PC-9 (cell line): ENCODE data around the gene CTNNBL1. TPM values are rescaled to one million over a fixed set of nuclear protein-coding genes. Genes with fewer than 3 reads are reported as not detected.
A peak's percentile ranks its signal among the peaks of the same experiment; 100 is the strongest.

Experiments used
- BruUV-seq: library from RNA; stranded (reverse); fragments of 400-500 nt; replicated peaks from 2 replicates; lab custom pipeline; 2021; lab: Mats Ljungman, UMichigan
- CTCF ChIA-PET: fragments of 300-600 bp; sonication (Branson Sonifier 250); formaldehyde crosslinking; loops from one replicate; lab custom pipeline; 2022; ENCODE audit warnings: antibody characterized with exemption; lab: Charles Lee
- POLR2A ChIA-PET: fragments of 300-600 bp; sonication (Branson Sonifier 250); formaldehyde crosslinking; loops from one replicate; lab custom pipeline; 2022; ENCODE audit warnings: antibody characterized with exemption; ENCODE audit not compliant: unreplicated experiment; lab: Charles Lee
- DNase-seq, 2 experiments: peaks; one replicate each; pipeline versions ENCODE4 v3.0.0 to v3.0.0-alpha.2; 2015 to 2022; ENCODE audit warnings: mixed read lengths in 1 of 2
- H2AFZ ChIP-seq: fragments of 200-600 bp; sonication (generic); 2 replicates; pipeline ENCODE4 v1.8.1; 2017; ENCODE audit warnings: antibody characterized with exemption
- H3F3A ChIP-seq: fragments of 200-600 bp; sonication (generic); 2 replicates; pipeline ENCODE4 v1.8.1; 2017; ENCODE audit warnings: antibody characterized with exemption, mild to moderate bottlenecking, low read depth; ENCODE audit not compliant: insufficient read depth
- H3K27ac ChIP-seq: fragments of 200-600 bp; sonication (generic); 2 replicates; pipeline ENCODE4 v1.6.1; 2016; ENCODE audit warnings: mixed run types
- H3K27me3 ChIP-seq: fragments of 200-600 bp; sonication (generic); 2 replicates; pipeline ENCODE4 v1.6.1; 2016; ENCODE audit warnings: low read depth, mixed run types; ENCODE audit not compliant: insufficient read depth
- H3K36me3 ChIP-seq: fragments of 200-600 bp; sonication (generic); 2 replicates; pipeline ENCODE4 v1.6.1; 2016; ENCODE audit warnings: low read depth, mixed run types
- H3K4me1 ChIP-seq: fragments of 200-600 bp; sonication (generic); replicated peaks from 2 replicates; pipeline ENCODE4 v1.6.1; 2016; ENCODE audit warnings: mixed run types; ENCODE audit not compliant: insufficient read depth
- H3K4me2 ChIP-seq: fragments of 200-600 bp; sonication (generic); 2 replicates; pipeline ENCODE4 v1.6.1; 2017; ENCODE audit warnings: mixed run types
- H3K4me3 ChIP-seq: fragments of 200-600 bp; sonication (generic); 2 replicates; pipeline ENCODE4 v1.6.1; 2016; ENCODE audit warnings: mixed run types
- H3K79me2 ChIP-seq: fragments of 200-600 bp; sonication (generic); 2 replicates; pipeline ENCODE4 v1.6.1; 2017; ENCODE audit warnings: low read depth, mixed run types
- H3K9me2 ChIP-seq: fragments of 200-600 bp; sonication (generic); 2 replicates; pipeline ENCODE4 v1.8.1; 2017; ENCODE audit warnings: mild to moderate bottlenecking; ENCODE audit not compliant: insufficient read depth
- H3K9me3 ChIP-seq: fragments of 200-600 bp; sonication (generic); 2 replicates; pipeline ENCODE4 v1.8.1; 2016; ENCODE audit warnings: low read depth; ENCODE audit not compliant: insufficient read depth
- H4K20me1 ChIP-seq: fragments of 200-600 bp; sonication (generic); 2 replicates; pipeline ENCODE4 v1.8.1; 2017; ENCODE audit not compliant: insufficient read depth
- EZH2 ChIP-seq: fragments of 200-600 bp; sonication (generic); IDR thresholded peaks from 2 replicates; pipeline ENCODE4 v1.8.0; 2017; ENCODE audit warnings: antibody characterized with exemption, low read depth
- intact Hi-C: fragments of 100-400 bp; cut with micrococcal nuclease; formaldehyde crosslinking; loops from one replicate; pipeline ENCODE4 v1.10.0; 2022; ENCODE audit not compliant: unreplicated experiment
- total RNA-seq: library from RNA; stranded (reverse); gene quantifications from 2 replicates; pipeline ENCODE4 v1.2.3, GENCODE V29; 2021
- TF ChIP-seq, protein P1 (sequence below): fragments of 200-600 bp; sonication (generic); conservative IDR thresholded peaks from 2 replicates; pipeline ENCODE4 v1.6.1; 2017; ENCODE audit warnings: mixed run types, antibody characterized with exemption, mild to moderate bottlenecking, moderate library complexity

Gene CTNNBL1
- total RNA-seq, 1 experiment from 2014 or later, result 83.5 TPM

DNA sequence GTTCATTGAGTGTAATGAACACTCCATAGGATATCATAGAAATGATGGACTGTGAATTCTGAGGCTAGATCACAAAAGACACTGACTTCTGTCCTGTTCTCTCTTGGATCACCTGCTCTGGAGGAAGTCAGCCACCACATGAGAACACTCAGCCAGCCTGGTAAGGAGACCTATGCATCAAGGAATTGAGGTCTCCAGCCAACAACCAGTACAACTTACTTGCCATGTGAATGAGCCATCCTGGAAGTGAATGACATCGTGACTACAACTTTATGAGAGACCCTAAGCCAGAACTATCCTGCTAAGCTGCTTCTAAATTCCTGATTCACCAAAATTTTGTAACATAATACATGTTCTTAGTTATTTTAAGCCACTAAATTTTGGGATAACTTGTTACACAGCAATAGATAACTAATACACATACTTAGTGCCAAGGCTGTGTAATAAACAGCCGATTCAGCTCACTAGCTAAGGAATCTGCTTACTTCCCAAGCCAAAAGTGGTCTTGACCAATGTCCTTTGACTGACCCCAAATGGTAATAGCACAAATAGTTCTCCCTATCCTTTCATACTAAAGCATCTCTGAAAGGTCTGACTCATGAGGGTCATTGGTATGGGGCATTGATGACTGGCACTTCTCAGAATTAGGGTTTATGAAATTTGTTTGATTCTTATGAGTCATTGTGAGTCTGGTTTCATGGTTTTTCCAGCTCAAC lies 6.9 kb upstream of the CTNNBL1 start:
- Histone ChIP-seq H3K27me3 (no peaks in the 10 kb centered on the region), H3K4me2 (peak overlapping the region; percentile 35; the same call in 1 of the 2 replicates)

DNA sequence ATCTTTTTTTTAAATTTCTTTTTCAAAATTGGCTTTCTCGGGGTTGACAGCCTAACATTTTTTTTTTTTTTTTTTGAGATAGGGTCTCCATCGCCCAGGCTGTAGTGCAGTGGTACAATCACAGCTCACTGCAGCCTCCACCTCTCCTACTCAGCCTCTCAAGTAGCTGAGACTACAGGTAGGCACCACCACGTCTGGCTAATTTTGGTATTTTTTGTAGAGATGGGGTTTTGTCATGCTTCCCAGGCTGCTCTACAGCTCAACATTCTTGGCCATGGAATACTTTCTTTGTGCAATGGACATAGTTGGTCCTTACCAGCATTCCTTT lies 6.4 kb upstream of the CTNNBL1 start:
- no TSS peak for BruUV-seq
- H3K4me2 ChIP-seq, result peak overlapping the region; percentile 35
- no peaks in the 10 kb centered on the region for H3K79me2 ChIP-seq
- no peak for TF ChIP-seq EZH2
- TF ChIP-seq, protein P1, sequence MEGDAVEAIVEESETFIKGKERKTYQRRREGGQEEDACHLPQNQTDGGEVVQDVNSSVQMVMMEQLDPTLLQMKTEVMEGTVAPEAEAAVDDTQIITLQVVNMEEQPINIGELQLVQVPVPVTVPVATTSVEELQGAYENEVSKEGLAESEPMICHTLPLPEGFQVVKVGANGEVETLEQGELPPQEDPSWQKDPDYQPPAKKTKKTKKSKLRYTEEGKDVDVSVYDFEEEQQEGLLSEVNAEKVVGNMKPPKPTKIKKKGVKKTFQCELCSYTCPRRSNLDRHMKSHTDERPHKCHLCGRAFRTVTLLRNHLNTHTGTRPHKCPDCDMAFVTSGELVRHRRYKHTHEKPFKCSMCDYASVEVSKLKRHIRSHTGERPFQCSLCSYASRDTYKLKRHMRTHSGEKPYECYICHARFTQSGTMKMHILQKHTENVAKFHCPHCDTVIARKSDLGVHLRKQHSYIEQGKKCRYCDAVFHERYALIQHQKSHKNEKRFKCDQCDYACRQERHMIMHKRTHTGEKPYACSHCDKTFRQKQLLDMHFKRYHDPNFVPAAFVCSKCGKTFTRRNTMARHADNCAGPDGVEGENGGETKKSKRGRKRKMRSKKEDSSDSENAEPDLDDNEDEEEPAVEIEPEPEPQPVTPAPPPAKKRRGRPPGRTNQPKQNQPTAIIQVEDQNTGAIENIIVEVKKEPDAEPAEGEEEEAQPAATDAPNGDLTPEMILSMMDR, result no peak
- H3K36me3 ChIP-seq, result no peaks in the 10 kb centered on the region
- H3K9me2 ChIP-seq, result no peaks in the 10 kb centered on the region
- peak overlapping the region; percentile 74 for H3K27ac ChIP-seq
- H3K4me1 ChIP-seq, result peaks cover 19% of the 10 kb centered on the region
- ChIA-PET CTCF (interaction anchor here (0.6 kb wide), 2 partner anchors 20 to 612 kb away, joined by 3 to 6 read pairs; no protein-coding TSS in a partner anchor), POLR2A (no interaction called here)
- intact Hi-C loops, result no loop called here
- DNase-seq, result peak in 1 of 2 experiments; percentile 40
- H3K27me3 ChIP-seq, result no peaks in the 10 kb centered on the region
- H3K9me3 ChIP-seq, result peaks cover 7% of the 10 kb centered on the region; the same call in 1 of the 2 replicates
- no peak overlapping the region for H2AFZ ChIP-seq
- no peaks in the 10 kb centered on the region for H4K20me1 ChIP-seq
- H3K4me3 ChIP-seq, result no peak overlapping the region
- peaks cover 22% of the 10 kb centered on the region for H3F3A ChIP-seq

More for the DNA sequence above, 6.9 kb upstream of the CTNNBL1 start:
- ChIA-PET CTCF (interaction anchor here (0.6 kb wide), 2 partner anchors 20 to 612 kb away, joined by 3 to 6 read pairs; no protein-coding TSS in a partner anchor), POLR2A (no interaction called here)
- intact Hi-C loops, result no loop called here
- H3K9me3 ChIP-seq, result peaks cover 7% of the 10 kb centered on the region; the same call in 1 of the 2 replicates
- H3K4me3 ChIP-seq, result no peak overlapping the region
- BruUV-seq, result no TSS peak
- no peaks in the 10 kb centered on the region for H3K9me2 ChIP-seq
- peak overlapping the region; percentile 74 for H3K27ac ChIP-seq
- H3F3A ChIP-seq, result peaks cover 22% of the 10 kb centered on the region
- no peaks in the 10 kb centered on the region for H4K20me1 ChIP-seq
- no peaks in the 10 kb centered on the region for H3K36me3 ChIP-seq
- TF ChIP-seq, protein P1, result no peak
- no peak for TF ChIP-seq EZH2
- H2AFZ ChIP-seq, result no peak overlapping the region
- peaks cover 19% of the 10 kb centered on the region for H3K4me1 ChIP-seq
- no peaks in the 10 kb centered on the region for H3K79me2 ChIP-seq
- DNase-seq, result peak in 1 of 2 experiments; percentile 93

DNA sequence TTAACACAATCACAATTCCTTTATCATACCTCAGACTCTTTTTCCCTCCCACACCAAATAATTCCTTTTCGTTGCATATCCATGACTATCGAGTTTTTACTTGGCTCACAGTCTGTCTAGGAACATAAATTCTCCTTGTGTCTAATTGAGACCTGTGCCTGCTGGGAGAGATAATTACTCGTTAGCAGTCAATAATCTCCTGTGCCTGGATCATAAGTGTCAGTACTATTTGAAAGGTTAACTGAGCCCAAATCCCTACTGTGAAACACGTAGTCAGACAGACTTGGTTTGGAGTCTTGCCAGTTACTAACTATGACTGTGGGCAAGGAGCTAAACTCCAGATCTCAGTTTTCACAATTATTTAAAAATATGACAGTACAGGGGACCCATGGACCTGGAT lies 5.7 kb upstream of the CTNNBL1 start:
- peaks cover 7% of the 10 kb centered on the region; the same call in 1 of the 2 replicates for H3K9me3 ChIP-seq
- no peak for DNase-seq
- ChIA-PET CTCF (no interaction called here), POLR2A (no interaction called here)
- H4K20me1 ChIP-seq, result no peaks in the 10 kb centered on the region
- no peaks in the 10 kb centered on the region for H3K27me3 ChIP-seq
- H3F3A ChIP-seq, result peaks cover 22% of the 10 kb centered on the region
- peak overlapping the region; percentile 35; the same call in 1 of the 2 replicates for H3K4me2 ChIP-seq
- H3K36me3 ChIP-seq, result no peaks in the 10 kb centered on the region
- no peaks in the 10 kb centered on the region for H3K79me2 ChIP-seq
- H3K4me3 ChIP-seq, result no peak overlapping the region
- BruUV-seq, result no TSS peak
- H3K4me1 ChIP-seq, result peaks cover 19% of the 10 kb centered on the region
- intact Hi-C loops, result no loop called here
- H3K27ac ChIP-seq, result peak overlapping the region; percentile 74
- no peak overlapping the region for H2AFZ ChIP-seq
- TF ChIP-seq EZH2, result no peak
- TF ChIP-seq, protein P1, result no peak
- H3K9me2 ChIP-seq, result no peaks in the 10 kb centered on the region
